Epidermal melanocyte (primary cell): ENCODE results near the gene CHPF2.

Experiments
- DNase-seq: peaks from one replicate; pipeline ENCODE4 v3.0.0; 2011; ENCODE audit warnings: low spot score; ENCODE audit not compliant: insufficient read length

The CHPF2 gene, protein sequence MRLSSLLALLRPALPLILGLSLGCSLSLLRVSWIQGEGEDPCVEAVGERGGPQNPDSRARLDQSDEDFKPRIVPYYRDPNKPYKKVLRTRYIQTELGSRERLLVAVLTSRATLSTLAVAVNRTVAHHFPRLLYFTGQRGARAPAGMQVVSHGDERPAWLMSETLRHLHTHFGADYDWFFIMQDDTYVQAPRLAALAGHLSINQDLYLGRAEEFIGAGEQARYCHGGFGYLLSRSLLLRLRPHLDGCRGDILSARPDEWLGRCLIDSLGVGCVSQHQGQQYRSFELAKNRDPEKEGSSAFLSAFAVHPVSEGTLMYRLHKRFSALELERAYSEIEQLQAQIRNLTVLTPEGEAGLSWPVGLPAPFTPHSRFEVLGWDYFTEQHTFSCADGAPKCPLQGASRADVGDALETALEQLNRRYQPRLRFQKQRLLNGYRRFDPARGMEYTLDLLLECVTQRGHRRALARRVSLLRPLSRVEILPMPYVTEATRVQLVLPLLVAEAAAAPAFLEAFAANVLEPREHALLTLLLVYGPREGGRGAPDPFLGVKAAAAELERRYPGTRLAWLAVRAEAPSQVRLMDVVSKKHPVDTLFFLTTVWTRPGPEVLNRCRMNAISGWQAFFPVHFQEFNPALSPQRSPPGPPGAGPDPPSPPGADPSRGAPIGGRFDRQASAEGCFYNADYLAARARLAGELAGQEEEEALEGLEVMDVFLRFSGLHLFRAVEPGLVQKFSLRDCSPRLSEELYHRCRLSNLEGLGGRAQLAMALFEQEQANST

GRCh38 chr7:151232091-151232916, at the start of gene CHPF2:
TSS of gene CHPF2 (plus strand) at chr7:151232483. CDS start at chr7:151234012, 1,529 bp downstream.
- peak; percentile 98 for DNase-seq

DNA sequence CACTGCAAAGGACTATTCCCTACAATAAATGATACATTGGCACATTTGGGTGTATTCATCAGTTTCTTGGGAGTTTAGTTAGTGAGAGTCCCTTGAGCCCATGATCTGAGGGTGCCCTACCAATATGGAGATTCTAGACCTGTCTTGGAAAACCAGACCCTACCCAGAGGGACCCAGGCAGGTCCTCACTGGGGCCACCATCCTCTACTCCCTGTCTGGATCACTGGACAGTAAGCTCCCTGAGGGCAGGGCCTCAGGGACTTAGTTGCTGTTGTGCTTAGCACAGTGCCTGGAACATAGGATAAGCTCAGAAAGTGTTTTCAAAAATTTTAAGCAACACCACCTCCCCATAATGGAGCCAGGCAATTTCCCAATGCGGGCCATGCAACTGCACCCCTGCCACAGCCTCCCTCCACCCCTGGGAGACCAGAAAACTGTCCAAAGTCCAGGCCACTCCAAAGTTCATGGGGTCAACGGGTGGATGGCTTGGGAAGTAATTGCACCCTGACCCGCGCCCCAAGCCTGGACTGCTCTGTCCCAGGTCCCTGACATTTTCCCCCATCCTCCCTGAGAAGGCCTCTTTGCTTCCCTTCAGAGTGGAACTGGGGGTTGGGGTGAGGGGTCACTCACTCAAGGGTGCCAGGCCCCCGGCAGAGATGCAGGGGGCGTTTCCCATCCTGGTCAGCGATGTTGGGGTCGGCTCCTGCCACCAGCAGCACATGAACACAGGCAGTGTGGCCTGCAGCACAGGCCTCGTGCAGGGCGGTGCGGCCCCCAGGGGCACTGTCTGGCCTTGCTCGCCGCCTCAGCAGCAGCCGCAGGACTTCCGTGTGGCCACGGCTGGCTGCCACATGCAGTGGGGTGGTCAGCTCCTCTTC, 46.3 kb upstream of the CHPF2 start:
- no peak for DNase-seq

DNA sequence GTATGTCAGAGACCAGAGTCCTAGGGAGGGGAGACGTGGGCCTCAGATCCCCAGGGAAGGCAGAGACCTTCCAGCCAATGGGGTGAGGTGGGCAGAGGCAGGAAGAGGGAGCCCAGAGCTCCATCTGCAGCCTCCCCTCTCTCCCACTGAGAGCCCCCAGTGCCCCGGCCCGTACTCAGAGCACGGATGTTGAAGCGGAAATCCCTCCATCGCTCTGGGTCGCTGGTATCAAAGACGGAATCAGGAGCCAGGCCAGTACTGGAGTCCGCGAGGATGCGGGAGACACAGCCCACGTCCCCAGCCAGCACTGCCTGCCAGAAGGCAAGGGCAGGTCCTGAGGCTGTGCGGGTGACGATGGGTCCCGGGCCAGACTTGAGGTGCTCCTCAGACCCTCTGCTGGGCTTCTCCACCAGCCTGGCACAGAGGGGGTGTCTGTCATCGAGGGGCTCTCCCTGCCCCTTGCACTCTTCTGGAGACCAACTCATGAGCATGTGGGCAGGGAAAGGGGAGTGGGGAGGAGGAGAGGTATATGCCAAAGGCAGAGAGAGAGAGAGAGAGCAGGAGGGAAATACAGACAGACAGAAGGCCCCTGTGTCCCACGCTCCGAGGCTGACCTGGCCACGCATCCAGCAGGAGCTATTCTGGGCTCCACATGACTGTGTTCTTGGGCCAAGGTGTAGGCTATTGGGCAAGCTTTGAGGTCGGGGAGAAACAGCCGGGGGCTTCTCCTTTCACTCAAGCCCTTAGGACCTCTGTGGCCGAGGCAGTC, 45.5 kb upstream of the CHPF2 start, which contains the start of gene ASB10:
Gene ASB10 (minus strand): TSS at position 611 of the 769 bp plus-strand sequence. CDS start 120 bp downstream, at position 491.
- no peak for DNase-seq

DNA sequence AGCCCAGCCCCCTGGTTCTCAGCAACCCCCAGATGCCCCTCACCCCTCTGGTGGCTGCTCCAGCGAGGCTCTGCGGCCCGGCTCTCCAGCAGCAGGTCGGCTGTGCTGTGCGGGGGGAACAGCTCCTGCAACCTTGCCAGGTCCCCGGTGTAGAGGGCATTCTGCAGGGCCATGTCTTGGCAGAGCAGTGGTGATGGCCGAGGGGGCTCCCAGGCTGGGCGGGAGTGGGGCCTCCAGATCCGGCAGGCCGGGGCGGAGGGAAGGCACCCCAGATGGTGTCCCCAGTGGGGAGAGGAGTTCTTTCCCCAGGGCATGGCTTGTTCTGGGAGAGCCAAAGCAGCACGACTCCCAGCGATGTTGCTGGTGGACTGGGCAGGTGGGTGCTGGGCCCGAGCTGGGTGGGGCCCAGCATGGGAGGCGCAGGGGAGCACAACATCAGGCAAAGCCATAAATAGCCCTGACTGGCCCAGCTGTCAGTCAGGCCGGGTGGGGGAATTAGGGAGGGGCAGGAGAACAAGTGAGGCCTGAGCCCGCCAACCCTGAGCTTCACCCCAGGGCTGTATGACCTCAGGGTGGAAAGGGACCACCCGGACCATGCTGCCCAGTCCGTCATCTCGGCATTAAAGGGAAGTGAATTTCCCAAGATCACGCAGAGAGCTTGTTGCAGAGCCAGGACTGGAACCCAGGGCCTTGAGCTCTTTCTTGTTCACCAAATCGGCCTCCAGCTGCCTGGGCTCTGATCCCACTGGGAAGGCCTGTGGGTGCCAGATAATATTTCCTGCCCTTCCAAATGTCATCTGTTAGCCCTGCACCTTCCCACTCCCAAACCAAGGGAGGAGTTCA, 44.7 kb upstream of the CHPF2 start:
- no peak for DNase-seq

GRCh38 chr7:151188252-151188542, 44.1 kb upstream of the CHPF2 start:
- DNase-seq = no peak

DNA sequence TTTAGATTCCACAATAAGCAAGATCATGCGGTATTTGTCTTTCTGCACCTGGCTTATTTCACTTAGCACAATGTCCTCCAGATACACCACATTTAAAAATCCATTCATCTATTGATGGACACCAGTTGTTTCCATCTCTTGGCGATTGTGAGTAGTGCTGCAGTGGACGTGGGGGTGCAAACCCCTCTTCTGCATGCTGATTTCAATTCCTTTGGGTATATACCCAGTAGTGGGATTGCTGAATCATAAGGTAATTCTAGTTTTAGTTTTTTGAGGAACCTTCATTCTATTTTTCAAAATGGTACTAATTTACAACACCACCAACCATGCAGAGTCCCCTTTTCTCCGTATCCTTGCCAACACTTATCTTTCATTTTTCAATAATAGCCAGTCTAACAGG, 43.2 kb upstream of the CHPF2 start:
- DNase-seq = no peak

GRCh38 chr7:151191544-151191943, 40.7 kb upstream of the CHPF2 start:
- DNase-seq = no peak

DNA sequence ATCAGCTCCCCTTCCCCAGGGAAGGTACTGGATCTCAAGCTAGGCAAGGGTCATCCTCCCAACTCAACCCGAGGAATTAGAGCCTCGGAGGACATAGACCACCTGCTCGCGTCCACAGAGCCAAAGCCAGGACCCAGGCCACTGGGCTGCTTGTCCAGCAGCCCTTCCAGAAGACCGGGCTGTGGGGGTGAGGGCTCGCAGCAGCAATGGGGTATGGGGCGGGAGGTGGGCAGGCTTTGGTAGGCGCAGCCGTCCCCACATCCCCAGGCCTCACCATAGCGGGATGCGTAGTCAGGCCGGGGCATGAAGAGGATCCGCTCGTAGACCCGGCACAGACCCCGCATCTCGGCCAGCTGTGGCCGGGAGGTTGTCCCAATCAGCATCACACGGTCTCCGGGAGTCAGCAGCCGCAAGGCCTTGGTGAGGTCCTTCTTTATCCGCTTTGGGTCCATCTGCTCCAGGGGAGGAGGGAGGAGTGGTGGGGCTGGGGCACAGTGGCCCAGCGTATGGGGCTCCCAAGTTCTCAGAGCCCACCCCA, 40.2 kb upstream of the CHPF2 start:
- no peak for DNase-seq

GRCh38 chr7:151193203-151193978, 38.9 kb upstream of the CHPF2 start:
- DNase-seq = no peak

DNA sequence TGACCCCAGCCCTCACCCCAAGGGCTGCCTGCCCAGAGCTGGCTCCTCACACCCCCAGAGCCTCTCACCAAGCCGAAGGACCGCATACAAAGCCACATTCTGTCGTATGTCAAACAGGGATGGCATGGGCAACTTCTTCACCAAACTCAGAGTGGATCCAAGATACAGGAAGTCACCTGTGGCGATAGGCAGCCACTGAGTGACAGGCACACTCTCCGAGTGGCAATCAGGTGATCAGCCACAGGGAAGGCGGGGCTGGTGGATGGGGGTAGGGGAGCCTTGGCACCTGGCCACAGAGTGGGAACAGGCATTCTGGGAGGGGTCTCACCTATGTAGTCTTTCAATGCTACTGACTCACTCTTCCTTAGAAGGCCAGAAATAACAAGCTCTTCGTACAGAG, 38.1 kb upstream of the CHPF2 start:
- DNase-seq = no peak

DNA sequence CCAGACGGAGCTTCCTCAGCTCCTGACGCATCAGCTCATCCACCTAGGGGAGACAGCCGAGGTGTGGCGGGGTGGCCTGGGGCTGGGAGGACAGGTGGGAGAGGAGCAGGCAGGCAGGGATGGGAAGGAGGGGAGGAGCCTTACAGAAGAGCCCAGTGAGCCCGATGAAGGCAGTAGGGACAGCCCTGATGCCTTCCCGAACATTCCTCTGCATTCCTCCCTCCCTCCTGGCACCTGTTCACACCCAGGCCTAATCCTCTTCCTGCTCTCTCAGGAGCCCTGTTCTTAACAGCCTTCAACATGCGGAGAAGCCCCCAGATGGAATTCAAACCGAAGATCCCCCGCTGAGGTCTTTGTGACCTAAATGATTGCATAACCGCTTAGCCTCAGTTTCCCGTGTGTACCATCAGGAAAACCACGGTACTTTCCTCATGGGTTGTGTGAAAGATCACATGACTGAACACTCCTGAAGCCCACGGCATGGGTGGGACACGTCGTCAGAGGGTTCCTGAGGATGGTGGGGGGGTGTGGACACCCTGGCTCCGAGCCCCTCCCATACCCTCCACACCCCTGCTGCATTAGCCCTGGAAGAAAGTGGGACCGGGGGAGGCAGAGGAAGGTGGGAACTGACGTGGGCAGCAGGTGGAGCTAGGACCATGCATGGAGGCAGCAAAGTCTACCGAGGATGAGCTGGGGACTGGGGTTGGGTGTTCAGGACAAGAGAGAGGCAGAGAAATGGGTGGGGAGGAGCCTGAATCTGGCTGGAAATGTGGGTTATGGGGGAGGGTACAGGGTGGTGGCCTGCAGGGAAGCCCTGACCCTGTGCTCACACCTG, 36.5 kb upstream of the CHPF2 start:
- DNase-seq = no peak

GRCh38 chr7:151197932-151198331, 34.4 kb upstream of the CHPF2 start:
- DNase-seq = no peak

GRCh38 chr7:151198945-151199848, 33.1 kb upstream of the CHPF2 start:
- no peak for DNase-seq

DNA sequence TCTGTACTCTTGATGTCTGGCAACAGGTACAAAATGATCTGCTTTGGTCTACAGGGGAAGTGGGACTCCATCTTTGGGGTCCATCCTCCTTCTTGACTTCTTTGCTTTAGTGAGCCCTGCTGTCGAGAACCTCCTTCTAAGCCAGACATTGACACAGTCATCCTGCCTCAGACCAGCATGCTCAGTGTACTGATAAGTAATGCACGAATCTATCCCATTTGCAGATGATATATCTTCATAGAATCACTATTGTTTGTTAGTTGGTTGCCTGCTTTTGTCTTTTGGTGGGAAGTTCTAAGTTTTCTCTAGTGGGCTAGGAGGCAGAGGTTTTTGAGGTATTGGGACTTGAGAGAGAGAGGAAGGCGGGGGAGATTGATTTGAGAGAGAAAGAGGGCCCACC, 30.9 kb upstream of the CHPF2 start:
- no peak for DNase-seq

- no peak for DNase-seq
Observed at GRCh38 chr7:151201751-151202150, 30.5 kb upstream of the CHPF2 start.

- no peak for DNase-seq
Observed at GRCh38 chr7:151202836-151203235, 29.4 kb upstream of the CHPF2 start.
